Erythroblast (primary cell): ENCODE results near the gene ZCWPW1.
"Not testable (repeated sequence)": the region's sequence is repeated elsewhere in the genome, so short reads cannot be mapped to it uniquely, and the experiment has no call there.

Experiments
- DNase-seq, 2 experiments: peaks; one replicate each; lab custom pipeline; 2025; lab: John Stamatoyannopoulos, UW
- GATA1 ChIP-seq: IDR thresholded peaks from 2 replicates; pipeline ENCODE4 v1.6.1; 2011; ENCODE audit warnings: low read depth, mild to moderate bottlenecking, control low read depth, low read length, moderate library complexity
- POLR2A ChIP-seq: IDR thresholded peaks from 2 replicates; pipeline ENCODE4 v1.6.1; 2011; ENCODE audit warnings: mild to moderate bottlenecking, low read length

ZCWPW1 gene

DNA sequence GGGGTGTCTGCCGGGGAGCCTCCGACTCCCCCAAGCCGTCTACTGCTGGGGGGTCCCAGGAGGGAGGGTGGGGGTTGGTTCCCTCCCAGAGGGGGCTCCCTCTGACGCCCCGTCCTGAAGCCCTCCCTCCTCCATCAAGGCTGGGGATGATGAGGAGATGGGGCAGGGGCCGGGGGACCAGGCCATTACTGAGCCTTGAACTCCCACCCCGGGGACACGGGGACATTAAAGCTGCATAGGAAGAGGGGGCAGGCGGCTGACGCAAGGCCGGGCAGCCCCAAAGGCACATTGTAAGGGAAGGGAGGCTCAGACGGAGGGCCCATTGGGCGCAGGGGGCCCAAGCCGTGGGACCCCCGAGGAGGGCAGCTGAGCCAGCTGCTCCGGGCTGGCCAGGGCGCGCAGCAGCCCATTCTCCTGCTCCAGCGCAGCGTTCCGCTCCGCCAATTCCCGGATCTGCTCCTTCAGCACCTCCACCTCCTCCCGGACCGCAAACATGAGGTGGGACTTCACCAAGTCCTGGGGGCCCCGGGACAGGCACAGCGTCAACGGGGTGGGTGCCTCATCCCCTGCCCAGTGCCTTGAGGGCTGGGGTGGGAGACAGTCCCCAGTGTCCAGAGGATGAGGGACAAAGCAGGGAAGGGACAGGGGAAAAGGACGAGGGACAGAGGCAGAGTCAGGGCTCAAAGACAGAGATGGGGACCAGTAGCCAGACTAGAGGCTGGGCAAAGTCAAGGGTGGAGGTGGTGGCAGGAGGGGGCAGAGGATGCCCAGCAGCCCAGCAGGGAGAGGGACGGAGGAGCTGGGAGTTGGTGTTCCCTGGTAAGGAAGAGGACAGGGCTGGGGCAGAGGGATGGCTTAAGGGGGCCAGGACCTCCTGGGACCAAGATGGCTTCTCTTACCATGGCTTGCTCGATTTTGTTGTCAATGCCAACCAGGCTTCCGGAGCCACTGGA lies 38.4 kb upstream of the ZCWPW1 start:
- DNase-seq = no peak

DNA sequence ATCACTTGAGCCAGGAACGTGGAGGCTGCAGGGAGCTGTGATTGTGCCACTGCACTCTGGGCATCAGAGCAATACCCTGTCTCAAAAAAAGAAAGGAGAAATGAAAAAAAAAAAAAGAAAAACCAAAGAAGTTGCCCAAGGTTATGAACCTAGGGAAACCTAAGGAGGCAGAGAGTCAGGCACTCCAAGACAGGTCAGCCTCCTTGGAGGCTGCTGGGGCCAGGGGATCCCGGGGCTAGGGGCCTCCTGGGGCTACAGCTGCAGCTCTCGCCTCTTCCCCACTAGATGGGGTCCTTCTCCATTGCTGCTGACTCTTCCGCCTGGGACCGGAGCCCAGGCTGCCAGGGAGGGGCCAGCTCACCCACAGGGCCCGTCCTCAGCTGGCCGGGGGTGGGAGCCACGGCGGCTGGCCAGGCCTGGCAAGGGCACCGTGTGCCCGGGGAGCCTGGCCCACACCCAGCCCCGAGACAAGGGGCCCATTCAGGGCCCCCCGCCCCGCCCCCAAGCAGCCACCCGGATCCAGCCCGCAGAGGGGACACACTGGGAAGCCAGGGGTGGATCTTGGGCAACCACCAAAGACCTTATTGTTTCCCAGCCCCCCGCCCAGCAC lies 37.3 kb upstream of the ZCWPW1 start:
- peak; percentile 61 to 65 for DNase-seq
- TF ChIP-seq POLR2A = no peak
- no peak for TF ChIP-seq GATA1

More for the DNA sequence above, 38.4 kb upstream of the ZCWPW1 start:
- TF ChIP-seq GATA1 (no peak), POLR2A (peak; percentile 24)

DNA sequence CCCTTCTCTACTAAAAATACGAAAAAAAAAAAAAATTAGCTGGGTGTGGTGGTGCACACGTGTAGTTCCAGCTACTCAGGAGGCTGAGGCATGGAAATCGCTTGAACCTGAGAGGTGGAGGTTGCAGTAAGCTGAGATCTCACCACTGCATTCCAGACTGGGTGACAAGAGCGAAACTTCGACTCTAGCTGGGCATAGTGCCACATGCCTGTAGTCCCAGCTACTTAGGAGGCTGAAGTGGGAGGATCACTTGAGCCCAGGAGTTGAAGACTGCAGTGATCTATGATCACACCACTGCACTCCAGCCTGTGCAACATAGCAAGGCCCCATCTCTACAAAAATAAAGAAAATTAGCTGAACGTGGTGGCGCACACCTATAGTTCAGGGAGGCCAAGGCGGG lies 36.8 kb upstream of the ZCWPW1 start:
- no peak for DNase-seq
- TF ChIP-seq GATA1 (no peak), POLR2A (no peak)

DNA sequence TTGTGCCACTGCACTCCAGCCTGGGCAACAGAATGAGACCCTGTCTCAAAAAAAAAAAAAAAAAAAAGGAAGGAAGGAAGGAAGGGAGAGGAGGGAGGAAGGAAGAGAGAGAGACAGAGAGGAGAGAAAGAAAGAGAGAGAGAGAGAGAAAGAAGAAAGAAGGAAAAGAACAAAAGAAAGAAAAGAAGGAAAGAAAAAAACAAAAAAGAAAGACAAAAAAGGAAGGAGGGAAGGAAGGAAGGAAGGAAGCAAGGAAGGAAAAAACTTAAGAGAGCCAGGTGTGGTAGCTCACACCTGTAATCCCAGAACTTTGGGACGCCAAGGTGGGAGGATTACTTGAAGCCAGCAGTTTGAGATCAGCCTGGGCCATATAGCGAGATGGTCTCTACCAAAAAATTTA lies 36.3 kb upstream of the ZCWPW1 start:
- no peak for DNase-seq
- no peak for TF ChIP-seq GATA1
- TF ChIP-seq POLR2A = no peak

DNA sequence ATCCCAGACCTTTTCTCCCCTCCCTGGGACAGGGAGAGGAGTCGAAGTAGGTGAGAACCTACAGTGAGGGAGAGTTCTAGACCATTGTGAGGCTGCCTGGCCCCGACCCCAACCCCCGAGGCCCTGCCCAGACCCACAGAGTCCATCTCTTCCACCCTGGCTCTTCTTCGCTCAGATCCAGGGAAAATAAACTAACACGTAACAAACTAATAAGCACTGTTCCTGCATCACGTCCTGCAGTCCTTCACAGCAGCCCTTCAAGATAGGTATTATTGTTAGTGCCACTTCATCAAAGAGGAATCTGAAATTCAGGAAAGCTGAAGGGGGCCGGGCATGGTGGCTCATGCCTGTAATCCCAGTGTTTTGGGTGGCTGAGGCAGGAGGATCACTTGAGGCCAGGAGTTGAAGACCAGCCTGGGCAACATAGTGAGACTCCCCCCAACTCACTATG lies 35.7 kb upstream of the ZCWPW1 start, which contains the start of gene SPACDR:
TSS of gene SPACDR (minus strand) at position 51 of the 451 bp plus-strand sequence. CDS start 235 bp downstream, outside the sequence.
- TF ChIP-seq GATA1 (no peak), POLR2A (no peak)
- no peak for DNase-seq

DNA sequence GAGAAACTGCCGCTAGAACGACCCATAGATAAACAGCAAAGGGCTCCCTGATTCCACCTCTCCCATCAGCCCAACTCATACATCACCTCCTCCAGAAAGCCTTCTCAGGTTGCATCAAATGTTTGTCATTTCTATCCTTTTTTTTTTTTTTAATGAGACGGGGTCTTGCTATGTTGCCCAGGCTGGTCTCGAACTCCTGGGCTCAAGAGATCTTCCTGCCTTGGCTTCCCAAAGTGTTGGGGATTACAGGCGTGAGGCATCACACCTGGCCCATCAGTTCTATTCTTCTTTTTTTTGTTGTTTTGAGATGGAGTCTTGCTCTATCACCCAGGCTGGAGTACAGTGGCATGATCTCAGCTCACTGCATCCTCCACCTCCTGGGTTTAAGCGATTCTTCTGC lies 28.5 kb upstream of the ZCWPW1 start:
- TF ChIP-seq GATA1 (no peak), POLR2A (no peak)
- DNase-seq = no peak

DNA sequence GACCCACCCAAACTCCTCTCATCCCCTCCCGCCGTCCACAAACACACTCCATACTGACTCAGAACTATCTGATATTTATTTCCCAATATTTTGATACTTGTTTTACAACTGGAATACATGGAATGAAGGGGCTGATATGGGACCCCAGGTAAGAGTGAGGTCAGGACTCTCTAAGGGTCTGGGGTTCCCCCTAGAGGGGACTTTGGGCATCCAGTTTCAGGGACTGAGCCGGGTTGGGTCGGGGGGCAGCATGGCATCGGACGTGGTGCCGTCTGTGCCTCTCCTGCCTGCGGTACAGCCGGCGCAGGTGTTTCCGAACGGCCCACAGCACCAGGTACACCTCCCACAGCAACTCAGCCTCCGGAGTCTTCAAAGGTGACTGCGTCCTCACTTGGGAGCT lies 28.1 kb upstream of the ZCWPW1 start:
- no peak for DNase-seq
- no peak for TF ChIP-seq POLR2A
- no peak for TF ChIP-seq GATA1

DNA sequence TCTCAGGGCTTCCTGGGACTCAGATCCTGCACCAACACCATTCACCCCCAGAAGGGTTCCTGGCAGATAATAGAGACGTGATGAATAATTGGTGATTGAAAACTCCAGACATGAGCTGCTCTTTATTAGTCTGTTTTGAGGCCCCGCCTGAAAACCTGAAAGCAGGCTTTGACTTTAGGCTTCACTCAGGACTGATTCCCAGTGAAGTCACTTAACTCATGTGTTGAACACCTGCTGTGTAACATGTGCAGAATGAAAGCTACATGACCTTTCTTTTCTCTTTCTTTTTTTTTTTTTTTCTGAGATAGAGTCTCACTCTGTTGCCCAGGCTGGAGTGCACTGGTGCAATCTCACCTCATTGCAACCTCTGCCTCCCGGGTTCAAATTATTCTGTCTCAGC lies 26.7 kb upstream of the ZCWPW1 start:
- TF ChIP-seq GATA1 = no peak
- no peak for TF ChIP-seq POLR2A
- DNase-seq = no peak

DNA sequence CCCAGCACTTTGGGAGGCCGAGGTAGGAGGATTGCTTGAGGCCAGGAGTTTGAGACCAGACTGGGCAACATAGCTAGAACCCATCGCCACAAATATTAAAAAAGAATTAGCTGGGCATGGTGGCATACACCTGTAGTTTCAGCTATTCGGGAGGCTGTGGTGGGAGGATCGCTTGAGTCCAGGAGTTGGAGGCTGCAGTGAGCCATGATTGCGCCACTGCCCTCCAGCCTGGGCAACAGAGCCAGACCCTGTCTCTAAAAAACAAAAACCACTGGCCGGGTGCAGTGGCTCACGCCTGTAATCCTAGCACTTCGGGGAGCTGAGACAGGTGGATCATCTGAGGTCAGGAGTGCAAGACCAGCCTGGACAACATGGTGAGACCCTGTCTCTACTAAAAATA lies 25.4 kb upstream of the ZCWPW1 start:
- not testable (repeated sequence) for DNase-seq

DNA sequence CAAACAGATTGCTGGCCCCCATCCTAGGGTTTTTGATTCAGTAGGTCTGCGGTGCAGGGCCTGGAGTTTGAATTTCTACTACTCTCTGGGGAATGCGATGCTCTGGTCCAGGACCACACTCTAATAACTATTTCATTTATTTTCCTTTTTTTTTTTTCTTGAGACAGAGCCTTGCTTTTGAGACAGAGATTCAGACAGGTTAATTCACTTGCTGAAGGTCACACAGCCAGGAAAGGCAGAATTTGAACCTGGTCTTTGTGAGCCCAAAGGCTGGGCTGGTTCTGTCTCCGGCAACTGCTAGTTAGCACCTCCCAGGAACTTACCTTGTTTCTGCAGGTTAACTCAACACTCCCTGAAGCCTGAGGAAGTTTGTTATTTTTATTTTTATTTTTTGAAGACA lies 24.0 kb upstream of the ZCWPW1 start:
- TF ChIP-seq GATA1 (no peak), POLR2A (no peak)
- DNase-seq = no peak

DNA sequence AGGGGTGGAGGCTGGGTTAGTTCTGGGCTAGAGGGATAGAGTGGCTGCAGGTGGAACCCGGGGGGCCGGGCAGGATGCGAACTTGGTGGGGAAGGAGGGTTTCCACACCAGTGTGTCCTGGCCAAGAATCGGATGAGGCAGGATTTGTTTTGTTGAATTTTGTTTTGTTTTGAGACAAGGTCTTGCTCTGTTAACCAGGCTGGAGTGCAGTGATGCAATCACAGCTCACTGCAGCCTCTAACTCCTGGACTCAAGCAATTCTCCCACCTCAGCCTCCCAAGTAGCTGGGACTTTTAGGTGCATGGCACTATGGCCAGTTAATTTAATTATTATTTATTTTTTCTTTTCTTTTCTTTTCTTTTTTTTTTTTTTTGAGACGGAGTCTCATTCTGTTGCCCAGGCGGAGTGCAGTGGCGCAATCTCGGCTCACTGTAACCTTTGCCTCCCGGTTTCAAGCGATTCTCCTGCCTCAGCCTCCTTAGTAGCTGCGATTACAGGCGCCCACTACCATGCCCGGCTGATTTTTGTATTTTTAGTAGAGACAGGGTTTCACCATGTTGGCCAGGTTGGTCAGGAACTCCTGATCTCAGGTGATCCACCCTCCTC lies 20.8 kb upstream of the ZCWPW1 start:
- DNase-seq = no peak
- TF ChIP-seq GATA1 (no peak), POLR2A (no peak)

DNA sequence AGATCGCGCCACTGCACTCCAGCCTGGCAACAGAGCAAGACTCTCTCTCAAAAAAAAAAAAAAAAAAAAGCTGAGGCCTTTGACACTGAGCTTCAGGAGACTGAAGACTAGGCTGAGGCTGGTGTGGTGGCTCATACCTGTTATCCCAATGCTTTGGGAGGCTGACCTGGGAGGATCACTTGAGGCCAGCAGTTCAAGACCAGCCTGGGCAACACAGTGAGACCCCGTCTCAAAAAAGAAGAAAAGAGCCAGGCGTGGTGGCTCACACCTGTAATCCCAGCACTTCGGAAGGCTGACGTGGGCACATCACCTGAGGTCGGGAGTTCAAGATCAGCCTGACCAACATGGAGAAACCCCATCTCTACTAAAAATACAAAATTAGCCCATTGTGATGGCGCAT lies 18.9 kb upstream of the ZCWPW1 start:
- DNase-seq = not testable (repeated sequence)

DNA sequence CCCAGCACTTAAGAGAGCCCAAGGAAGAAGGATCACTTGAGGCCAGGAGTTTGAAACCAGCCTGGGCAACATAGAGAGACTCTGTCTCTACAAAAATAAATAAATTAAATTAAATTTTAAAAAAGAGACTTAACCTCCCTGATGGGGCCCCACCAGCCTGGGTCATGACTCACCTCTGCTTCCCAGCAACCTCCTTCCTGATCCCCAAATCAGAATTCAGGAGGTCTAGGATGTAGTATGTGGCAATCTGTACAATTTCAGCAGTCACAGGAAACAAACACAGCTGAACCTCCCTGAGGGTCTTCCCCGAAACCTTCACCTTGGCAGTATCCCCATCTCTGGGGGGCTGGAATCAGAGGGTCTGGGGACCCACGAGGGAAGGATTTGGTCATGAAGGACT lies 17.5 kb upstream of the ZCWPW1 start:
- DNase-seq = no peak
- TF ChIP-seq POLR2A (no peak), GATA1 (no peak)
